IPS-11a (cell line): ENCODE results near the gene DMRT1.
"Not testable (repeated sequence)": the region's sequence is repeated elsewhere in the genome, so short reads cannot be mapped to it uniquely, and the experiment has no call there.

ENCODE experiments used
- H3K4me3 ChIP-seq: one replicate; pipeline ENCODE4 v1.5.1; 2013; ENCODE audit warnings: low read depth, low read length, control low read depth

Gene DMRT1

GRCh38 chr9:995781-996180 lies 154.3 kb downstream of the DMRT1 start:
- no peak overlapping the region for H3K4me3 ChIP-seq

DNA sequence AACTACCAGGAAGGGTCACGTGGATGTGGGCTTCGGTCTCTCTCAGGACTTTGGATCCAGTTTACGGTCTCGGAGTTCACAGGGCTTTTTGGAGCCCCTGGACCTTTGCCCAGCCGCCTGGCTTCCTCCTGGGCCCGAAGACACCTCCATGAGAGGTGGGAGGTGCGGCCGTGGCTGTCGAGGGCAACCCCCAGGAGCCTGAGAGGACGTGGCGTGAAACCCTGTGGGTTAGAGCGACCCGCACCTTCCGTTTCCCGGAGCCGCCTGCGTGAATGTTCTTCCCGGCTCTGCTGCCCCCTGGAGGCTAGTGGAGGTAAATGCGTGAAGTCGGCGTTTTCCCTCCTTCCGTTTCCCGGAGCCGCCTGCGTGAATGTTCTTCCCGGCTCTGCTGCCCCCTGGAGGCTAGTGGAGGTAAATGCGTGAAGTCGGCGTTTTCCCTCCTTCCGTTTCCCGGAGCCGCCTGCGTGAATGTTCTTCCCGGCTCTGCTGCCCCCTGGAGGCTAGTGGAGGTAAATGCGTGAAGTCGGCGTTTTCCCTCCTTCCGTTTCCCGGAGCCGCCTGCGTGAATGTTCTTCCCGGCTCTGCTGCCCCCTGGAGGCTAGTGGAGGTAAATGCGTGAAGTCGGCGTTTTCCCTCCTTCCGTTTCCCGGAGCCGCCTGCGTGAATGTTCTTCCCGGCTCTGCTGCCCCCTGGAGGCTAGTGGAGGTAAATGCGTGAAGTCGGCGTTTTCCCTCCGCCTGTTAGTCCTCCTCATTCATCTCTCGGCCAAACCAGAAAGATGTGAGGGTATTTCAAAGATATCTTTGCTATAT lies 157.0 kb downstream of the DMRT1 start:
- H3K4me3 ChIP-seq: not testable (repeated sequence)

DNA sequence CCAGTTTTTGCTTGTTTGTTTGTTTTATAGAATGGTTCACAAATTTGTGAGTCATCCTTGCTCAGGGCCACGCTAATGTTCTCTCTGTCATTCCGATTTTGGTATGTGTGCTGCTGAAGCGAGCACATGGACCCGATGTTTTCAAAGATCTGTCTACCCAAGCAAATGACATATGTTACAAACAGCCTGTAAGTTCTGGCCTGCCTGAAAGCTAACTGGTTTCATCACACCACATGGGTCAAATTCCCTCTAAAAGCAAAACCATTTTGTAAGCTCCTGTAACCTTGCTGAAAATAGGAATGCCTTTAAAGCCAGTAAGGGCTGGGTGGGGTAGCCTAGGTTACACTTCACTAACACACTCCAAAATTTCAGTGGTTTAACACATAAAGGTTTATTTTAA lies 160.3 kb downstream of the DMRT1 start:
- no peak overlapping the region for H3K4me3 ChIP-seq

DNA sequence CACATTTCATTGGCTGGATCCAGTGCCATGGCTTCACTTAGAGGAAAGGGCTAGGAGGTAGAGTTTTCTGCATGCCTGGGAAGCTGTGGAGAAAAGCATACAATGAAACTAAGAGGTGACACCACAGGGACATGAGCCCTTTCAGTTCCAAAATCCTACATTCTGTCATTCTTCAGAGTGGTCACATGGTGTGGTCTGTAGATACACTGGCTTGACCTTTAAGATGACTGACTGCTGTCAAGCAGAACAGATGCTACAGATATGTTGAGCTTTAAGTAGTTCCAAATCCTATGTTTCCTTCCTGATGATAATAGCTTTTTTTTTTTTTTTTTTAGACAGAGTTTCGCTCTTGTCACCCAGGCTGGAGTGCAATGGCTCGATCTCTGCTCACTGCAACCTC lies 161.2 kb downstream of the DMRT1 start:
- no peak overlapping the region for H3K4me3 ChIP-seq

GRCh38 chr9:1005043-1005667 lies 163.7 kb downstream of the DMRT1 start:
- H3K4me3 ChIP-seq: no peak overlapping the region

- no peak overlapping the region for H3K4me3 ChIP-seq
Measured at GRCh38 chr9:1007312-1007711, 165.8 kb downstream of the DMRT1 start.

DNA sequence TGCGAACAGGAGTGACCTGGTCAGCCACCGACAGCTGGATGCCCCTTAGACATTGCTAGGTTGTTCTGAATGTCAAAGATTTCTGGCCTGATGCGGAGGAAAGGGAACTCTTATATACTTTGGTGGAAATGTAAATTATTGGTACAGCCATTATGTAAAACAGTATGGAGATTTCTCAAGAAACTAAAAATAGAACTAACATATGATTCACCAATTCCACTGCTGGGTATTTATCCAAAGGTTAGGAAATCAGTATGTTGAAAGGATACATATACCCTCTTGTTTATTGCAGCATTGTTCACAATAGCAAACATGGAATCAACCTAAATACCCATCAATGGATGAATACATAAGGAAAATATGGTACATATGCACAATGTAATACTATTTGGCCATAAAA lies 166.7 kb downstream of the DMRT1 start:
- no peak overlapping the region for H3K4me3 ChIP-seq

DNA sequence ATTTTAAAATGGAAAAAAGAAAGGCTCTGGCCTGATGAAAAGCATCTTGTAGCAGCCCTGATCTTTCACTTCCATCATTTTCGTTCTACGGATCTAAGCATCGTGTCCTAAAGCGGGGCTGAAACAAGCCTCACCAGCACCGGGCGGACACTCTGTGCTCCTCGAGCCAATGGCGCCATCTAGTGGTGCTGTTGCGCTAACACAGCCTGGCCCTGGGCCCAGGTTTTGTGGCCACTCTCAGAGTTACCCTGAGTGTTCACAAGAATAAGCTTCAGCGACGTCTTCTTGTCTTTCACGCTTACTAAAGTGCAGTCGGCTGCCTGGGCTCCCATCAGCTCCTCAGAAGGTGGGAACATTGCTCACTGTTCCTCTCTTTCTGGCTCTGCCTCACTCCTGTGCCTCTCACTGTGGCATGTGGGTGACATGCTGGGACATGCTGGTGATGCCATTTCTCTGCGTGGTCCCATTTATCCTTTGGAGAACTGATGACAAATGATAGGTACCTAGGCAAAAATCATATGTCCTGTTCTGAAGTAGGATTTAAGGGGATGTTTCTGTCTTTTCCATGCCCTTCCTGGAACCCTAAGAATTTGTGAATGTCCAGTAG lies 167.7 kb downstream of the DMRT1 start:
- no peak overlapping the region for H3K4me3 ChIP-seq

DNA sequence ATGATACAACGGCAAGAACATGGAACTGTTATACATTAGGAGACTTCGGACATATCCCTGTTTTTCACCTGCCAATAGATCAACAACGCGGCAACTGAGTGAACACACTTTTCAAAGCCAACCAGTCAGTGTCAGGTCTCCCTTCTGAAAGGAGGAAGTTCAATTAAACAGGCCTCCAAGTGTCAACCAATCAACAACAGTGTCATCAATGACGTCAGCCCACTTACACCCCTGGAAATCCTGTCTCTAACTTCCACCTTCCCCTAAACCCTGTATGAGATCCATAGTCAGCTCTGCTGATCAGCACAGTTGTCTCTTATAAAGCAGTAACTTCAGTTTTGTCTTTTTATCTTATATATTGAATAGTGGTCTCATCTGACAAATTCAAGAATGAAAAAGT lies 171.5 kb downstream of the DMRT1 start:
- no peak overlapping the region for H3K4me3 ChIP-seq

- no peak overlapping the region for H3K4me3 ChIP-seq
Measured at GRCh38 chr9:1014225-1014624, 172.7 kb downstream of the DMRT1 start.

DNA sequence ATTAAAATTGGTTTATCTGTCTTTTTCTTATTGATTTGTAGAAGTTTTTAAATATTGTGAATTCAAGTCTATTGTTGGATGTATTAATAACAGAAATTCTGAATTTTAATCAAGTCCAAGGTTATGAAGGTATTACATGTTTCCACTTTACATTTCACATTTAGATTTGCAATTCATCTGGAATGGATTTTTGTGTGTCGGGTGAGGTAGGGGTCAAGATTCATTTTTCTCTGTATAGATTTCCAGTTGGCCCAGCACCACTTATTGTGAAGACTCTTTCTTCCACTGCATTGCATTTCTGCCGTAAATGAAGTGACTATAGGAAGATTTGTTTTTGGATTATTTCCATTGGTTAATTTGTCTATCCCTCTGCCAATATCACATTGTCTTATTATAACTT lies 173.1 kb downstream of the DMRT1 start:
- no peak overlapping the region for H3K4me3 ChIP-seq

DNA sequence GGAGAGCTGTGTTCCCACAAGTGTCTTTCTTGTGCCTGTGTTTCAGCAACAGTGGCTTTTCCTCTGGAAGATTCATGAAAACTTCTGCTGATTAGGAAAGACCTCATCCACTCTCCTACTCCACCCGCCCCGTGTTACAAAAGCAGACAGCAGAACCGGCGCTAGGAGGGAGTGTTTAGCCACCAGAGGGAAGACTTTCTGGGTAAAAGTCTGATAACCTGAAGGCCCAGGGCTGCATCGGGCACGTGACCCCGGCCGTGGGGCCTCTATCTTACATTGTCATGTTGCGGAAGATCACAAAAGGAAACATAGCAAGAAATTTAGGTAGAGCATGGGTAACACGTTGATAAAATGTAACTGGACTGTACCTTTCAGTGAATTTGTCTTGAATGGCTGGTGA lies 176.6 kb downstream of the DMRT1 start:
- H3K4me3 ChIP-seq: no peak overlapping the region
